ENCODE measurements around the gene INTS11.

INTS11 gene

DNA sequence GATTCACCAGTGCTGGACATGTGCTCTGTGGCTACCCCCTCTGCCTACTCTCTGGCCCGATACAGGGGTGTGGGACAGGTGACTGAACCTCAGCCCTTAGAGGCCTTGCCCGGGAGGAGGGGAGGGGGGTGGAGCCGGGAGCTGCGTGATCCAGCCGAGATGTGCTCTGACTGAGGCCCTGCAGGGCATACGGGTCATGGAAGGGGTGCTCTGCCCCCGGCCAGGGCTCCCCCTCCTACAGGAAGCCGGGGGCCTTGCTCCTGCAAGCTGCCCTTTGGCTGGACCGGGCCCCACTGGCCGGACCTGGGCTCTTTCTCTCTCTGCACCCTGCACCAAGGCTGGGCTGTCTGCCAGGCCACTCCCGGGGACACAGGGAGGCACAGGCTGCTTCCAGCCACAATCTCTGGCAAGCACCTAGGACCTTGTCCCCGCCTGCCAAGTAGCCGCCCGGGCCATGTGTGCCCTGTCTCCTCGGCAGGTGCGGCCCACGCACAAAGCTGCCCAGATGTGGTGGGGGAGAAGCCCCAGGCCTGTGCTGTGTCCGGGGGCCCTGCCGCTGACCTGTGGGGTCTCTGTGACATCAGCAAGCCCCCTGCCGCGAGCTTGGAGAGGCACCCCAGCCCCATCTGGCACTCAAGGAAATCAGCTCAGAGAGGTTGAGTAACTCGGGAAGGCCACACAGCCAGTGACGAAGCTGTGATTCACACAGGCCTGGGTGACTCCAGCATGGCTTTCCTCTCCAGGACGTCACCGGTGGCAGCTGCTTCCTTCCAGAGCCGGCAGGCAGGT lies 42.7 kb downstream of the INTS11 start:
- DNase-seq = no peak

DNA sequence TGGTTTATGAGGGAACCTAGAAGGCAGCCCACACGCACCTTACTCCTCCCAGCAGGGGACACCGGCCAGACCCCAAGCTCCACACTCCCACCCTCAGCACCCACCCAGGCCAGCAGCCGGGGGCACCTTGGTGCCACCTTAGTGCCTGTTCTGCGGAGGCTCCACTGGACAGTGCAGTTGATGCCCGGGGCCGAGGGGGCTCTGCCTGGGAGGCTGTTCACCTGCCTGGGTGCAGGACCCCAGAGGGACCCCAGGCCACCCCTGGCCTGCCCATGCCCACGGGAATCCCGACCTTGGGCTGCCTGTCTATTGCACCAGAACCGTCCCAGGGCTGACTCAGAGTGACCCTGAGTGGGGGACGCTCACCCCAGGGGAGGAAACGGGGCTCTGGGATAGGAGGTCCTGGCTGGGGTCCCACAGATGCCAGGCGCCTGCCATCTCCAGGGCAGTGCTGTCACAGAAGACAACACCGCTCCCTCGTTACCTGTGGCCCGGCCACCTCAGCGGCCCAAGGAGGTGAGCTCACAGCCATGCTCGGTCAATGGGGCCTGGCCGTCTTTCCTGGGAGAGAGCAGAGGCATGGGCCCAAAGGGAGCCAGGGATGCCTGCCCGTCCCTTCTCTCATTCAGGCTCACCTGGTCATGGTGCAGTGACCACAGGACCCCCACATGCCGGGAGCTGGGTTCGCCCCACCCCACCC lies 43.5 kb downstream of the INTS11 start:
- no peak for DNase-seq

DNA sequence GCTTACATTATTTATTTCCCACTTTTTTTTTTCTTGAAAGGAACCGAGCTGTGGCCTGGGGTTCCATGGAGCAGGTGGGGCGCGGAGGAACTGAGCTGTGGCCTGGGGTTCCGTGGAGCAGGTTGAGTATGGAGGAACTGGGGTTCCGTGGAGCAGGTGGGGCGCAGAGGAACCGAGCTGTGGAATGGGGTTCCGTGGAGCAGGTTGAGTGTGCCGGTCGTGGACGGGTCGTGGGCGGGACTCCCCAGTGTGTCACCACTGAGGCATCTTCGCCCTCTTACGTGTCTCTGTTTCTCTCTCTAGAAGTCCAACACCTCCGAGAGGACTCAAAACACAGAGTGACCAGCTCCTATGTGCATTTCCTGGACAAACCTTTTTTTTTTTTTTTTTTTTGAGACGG lies 45.4 kb downstream of the INTS11 start:
- no peak for DNase-seq

DNA sequence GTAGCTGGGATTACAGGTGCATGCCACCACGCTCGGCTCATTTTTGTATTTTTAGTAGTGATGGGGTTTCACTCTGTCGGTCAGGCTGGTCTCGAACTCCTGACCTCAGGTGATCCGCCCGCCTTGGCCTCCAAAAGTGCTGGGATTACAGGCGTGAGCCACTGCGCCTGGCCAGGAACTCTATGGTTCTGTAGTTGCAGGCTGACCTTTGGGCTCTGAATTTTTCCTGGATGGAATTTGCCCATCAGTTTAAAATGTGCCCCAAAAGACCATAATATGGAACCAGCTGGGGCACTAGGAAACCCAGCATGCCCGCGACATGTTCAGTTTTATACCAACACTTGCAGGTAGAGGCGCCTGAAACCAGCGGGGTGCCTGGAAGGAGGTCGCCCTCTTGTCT lies 45.8 kb downstream of the INTS11 start:
- DNase-seq = no peak

DNA sequence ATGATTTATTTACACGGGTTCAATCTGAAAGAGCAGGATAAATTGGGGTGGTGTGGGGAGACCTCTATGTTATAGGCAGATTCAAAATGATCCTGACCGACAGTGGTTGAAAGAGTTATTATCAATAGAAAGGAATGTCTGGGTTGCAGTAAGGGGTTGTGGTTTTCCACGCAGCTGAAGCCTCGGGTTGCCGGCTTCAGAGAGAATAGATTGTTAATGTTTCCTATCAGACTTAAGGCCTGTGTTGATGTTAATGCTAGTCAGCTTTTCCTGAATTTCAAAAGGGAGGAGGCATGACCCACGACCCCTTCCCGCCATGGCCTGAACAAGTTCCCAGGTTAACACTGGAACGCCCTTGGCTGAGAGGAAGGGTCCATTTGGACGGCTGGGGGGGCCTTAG lies 48.6 kb downstream of the INTS11 start:
- no peak for DNase-seq

DNA sequence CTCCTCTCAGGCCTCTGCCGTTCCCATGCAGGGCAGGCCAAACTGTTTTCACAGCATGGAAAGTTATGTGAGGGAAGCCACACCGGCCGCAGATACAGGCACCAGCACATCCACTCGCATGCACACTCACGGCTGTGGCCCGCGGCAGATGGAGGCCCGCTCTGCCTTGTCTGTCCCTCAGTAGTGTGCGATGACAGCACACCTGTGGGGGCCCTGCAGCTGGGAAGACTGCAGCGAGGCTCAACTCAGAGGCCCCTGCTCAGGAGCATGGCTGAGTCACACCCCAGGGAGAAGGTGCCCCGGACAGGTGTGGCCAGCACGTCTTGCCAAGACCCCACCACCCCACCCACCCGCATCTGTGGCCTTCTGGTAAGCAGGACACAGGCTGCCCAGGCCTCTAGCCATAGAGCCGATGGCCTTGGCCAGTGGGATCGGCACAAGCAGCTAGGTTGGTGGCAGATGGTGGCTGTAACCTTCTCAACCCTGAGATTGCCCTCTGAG lies 49.5 kb downstream of the INTS11 start:
- DNase-seq = no peak

DNA sequence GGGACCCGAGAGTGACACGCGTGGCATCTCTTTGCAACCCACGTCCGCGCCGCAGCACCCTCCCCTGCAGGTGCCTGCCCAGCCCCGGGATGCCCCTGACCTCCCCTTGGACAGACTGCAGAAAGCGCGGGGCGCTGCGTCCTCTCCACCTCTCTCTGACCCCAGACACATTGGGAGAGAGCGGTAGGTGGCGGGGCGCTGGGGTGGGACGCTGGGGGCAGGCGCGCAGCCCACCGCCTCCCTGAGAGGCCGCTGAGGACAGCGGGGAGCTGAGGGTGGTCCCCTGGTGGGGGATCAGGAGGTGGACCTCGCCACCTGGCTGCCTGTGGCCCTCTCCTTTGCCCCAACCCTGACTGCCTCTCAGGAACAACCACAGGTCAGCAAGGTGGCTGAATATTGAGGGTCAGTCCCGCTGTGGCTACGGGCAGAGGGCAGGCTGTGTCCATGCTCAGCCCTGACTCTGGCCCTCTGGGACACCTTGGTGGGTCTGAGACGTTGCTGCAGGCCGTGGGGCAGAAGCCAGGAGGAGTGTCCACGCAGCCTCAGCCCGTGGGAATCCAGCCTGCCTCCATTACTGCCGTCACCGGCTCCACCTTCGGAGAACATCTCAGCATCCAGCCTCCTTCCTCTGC lies 50.0 kb downstream of the INTS11 start:
- no peak for DNase-seq

DNA sequence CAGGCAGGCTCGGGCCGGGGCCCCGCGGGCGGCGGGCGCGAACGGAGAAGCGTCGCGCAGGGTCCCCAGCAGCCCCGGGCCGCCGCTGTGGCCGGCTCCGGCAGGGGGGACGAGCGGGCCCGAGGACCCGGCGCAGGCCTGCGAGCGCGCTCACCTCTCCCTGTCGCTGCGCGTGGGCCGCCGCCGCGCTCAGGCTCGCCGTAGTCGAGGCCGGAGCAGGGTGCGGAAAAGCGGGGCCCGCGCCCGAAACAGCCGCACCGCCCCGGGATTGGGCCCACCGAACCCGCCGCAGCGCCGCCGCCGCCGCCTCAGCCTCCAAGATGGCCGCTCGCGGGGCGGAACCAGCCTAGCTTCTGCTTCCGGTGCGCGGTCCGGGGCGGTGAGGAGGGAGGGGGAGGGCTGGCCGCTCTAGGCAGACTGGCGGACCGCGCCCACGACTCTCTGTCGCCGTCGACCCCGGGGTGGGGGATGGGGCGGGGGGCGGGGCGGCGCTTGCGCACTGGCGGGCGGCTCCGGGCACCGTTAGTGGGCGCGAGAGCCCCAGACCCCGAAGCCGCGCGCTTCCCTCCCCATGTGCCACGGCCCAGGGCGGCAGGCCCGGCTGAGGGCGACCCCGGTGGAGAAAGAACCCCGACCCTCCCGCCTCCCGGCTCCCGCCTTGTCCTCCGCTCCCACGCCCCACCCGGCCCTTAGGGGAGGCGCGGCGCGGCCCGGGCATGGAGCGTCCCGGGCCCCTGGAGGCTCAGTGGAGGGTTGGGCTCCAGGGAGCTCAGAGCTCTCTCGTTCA lies 50.8 kb downstream of the INTS11 start, which contains the start of gene UBE2J2:
UBE2J2 (minus strand) TSS at position 343 of the 787 bp plus-strand sequence. CDS start 5,862 bp downstream, outside the sequence.
- DNase-seq = peak; percentile 87

DNA sequence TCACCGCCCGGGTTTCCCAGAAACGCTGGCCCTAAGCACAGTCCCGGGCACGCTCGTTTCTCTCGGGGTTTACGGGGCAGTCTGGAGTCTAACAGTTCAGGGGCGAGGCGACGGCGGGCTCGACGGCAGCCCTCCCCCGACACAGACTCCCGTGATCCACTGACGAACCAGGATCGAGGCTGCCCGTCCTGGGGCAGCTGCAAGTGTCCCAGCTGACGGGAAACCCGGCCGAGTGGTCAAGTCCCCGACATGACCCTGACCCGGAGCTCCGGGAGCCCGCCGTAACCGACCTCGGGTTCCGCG lies 51.3 kb downstream of the INTS11 start:
- DNase-seq = no peak

DNA sequence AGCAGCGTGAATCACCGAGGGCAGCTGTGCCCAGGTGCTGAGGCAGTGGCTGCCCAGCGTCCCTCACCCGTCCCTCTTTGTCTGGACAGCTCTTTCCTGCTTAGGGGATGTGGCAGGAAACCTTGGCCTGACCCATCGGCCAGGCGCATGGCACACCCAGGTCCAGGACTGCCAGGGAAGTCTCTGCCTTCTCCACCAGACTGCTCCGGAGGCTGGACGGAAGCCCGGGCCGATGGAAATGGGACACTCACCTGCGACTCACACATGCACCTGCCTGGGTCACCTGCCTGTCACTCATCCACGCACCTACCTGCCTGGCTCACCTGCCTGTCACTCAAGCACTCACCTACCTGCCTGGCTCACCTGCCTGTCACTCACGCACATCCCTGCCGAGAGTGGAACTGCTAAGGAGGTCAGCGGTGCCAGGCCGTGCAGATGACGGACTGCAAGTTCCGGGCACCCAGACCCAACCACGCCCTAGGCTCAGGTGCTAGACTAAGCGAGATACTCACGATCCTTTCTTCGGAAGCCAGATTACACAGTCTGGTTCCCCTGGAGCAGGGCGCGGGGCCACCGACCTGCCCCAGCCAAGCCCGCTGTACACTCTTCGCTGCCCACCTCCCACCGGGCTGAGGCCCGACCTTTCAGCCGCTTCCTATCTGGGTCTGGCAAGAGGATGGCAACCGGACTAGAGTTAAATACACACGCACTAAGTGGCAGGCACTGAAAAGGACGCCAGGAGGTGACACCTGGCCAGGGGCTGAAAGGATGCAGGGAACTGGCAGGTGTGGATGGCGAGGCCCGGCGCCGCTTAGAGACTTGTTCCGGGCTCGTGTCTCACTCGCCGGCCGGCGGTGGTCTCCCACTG lies 51.9 kb downstream of the INTS11 start:
- no peak for DNase-seq

DNA sequence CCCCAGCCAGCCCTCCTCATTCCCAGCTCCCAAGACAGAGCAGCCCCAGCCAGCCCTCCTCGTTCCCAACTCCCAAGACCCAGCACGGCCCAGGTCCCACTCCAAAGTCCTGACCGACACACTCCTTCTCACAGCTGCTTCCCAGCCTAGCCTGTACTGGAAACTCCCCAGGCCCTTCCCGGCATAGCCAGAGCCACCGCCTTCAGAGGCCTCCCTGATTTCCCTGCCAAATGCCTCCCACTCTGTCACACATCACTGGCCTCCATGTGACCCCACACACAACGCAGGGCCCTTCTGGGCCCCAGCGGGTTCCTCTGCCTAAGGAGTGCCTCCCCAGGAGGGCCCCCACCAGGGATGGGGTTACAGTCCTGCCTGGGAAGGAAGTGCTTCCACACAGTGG lies 53.6 kb downstream of the INTS11 start:
- no peak for DNase-seq

DNA sequence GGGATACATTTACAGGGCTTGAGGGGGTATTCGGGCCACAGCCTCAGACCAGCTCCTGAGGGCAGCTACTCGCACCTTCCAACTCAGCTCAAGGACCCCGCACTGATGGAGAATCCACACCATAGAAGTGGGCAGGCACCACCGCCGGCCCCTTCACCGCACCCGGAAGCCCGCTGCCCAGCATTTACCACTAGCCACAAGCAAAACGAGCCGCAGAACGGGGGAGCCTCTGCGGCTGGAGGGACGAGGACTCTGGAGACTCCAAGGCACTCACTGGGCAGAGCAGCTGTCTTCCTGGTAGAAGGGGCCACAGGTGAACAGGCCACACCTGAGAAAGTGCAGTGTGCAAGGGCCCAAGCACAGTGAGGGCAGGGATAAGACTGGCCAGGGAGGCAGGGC lies 56.2 kb downstream of the INTS11 start:
- DNase-seq = no peak

DNA sequence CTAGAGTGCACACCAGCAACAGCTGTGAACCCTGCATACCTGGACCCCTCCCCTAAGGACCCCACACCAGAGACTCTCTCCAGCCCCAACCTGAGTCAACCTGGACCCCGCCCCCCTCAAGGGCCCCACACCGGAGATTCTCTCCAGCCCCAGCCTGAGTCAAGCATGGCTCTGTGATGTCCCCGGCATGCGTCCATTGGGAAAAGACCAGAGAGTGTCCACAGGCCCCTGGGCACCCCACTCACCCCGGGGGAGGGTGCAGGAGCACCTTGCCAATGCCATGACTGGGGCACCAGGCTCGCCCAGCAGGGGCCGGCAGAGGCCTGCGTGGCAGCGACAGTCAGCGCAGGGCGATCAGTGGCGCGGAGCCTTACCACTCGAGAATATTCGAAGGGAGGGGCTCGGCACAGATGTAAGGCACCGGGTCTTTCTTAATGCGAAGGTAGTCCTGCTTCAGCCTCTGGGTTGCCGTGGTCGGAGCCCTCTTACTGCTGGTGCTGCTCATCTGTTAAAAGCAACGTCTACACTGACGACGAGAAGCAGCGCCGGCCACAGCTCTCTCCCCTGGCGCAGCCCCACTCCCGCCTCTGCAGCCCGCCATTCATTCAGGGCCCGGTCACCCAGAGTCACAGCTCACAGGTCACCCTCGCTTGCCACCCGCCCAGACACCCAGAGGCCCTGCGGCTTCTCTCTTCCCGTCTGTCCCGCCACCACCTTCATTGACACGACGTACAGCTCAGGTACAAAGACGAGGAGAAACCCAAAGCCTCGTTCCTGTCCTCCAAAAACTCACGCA lies 56.8 kb downstream of the INTS11 start:
- no peak for DNase-seq

DNA sequence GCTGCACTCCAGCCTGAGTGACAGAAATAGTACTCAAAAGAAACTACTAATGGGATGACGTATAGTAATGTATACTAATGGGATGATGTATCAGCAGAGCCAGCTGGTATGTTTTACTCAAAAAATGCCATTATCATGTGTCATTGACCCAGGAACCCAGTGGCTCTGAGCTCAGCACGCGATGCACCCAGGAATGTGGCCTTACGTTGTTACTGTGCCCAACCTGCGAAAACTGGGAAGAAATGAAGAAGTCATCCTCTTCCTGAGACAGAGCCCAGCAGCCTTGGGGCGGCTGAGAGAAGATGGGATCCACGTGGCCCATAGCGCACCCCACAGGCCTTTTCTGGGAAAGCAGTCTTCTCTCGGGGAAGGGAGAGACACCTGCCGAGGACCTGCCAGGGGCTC lies 59.6 kb downstream of the INTS11 start:
- DNase-seq = no peak

DNA sequence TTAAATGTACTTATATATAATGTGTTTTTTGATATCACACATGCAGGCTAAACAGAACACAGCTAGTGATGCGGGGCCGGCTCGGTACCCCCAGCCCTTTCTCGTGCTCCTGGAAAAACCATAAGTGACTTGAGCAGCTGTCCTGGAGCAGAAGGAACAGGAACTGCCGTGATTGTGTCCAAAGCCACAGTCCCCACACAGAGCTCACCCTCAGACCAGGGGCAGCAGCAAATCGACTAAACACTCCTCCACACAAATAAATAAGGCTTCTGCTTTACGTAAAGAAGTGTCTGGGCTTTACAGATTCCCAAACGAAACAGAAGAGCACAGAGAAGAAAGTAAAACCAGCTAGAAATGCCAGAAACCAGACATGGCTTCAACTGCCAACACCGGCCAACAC lies 60.4 kb downstream of the INTS11 start:
- no peak for DNase-seq

DNA sequence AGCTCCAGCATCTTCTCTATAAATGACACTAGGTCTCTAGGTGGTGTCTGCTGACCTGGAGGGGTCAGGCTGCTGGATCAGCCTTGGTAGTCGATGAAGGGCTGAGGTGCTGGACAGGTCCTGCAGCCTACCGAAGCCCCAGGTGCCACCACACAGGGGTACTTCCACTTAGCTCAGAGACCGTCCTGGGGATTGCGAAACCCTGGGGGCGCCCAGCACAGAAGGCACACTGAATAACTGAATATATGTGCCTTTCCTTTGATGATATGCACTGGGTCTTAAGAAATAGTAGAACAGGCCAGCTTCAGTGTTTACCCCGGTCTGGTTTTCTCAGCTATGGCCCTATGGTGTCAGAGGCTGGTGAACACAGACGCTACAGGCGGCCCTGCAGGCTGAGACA lies 61.7 kb downstream of the INTS11 start:
- DNase-seq = no peak

DNA sequence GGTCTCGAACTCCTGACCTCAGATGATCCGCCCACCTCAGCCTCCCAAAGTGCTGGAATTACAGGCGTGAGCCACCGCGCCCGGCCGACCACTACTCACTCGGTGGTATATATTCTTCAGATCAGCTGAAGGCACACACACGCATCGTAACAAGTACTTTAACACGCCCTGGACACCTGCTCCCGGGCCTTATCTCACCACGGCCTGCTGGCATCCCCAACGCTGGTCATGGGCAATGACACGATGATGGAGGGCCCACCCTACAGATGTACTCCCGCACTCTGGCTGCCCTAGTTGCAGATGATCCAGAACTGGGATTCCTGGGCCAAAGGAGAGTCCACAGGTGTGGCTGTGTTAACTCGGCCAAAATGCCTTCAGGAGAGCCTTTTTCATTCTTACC lies 62.4 kb downstream of the INTS11 start:
- no peak for DNase-seq

All from NCI-H2171 treated with DMSO at 0.1 percent for 48 hours (cell line).